Ascending aorta (tissue), 2 donors: ENCODE results near the gene IL17B. TPM values are rescaled to one million over a fixed set of nuclear protein-coding genes. Genes with fewer than 3 reads are reported as not detected.

Experiments
- DNase-seq, 2 donors: peaks; one replicate each; pipeline ENCODE4 v3.0.0-alpha.2; 2019; ENCODE audit warnings: low spot score in 2 of 2
- H3K27ac ChIP-seq, 2 donors: fragments of 200-600 bp; sonication (generic); one replicate each; pipeline ENCODE4 v1.5.1; 2016 to 2017; ENCODE audit warnings: mild to moderate bottlenecking in 1 of 2
- H3K27me3 ChIP-seq: fragments of 200-600 bp; sonication (generic); one replicate; pipeline ENCODE4 v1.5.1; 2017
- H3K36me3 ChIP-seq, 2 donors: fragments of 200-600 bp; sonication (generic); one replicate each; pipeline ENCODE4 v1.5.1; 2016
- H3K4me1 ChIP-seq, 2 donors: fragments of 200-600 bp; sonication (generic); one replicate each; pipeline ENCODE4 v1.5.1; 2016 to 2017; ENCODE audit warnings: mild to moderate bottlenecking in 1 of 2
- H3K4me3 ChIP-seq, 2 donors: fragments of 200-600 bp; sonication (generic); one replicate each; pipeline ENCODE4 v1.5.1; 2016 to 2017; ENCODE audit warnings: mild to moderate bottlenecking in 1 of 2
- H3K9me3 ChIP-seq, 2 donors: fragments of 200-600 bp; sonication (generic); one replicate each; pipeline ENCODE4 v1.5.1; 2016
- CTCF ChIP-seq, 3 experiments: fragments of 200-600 bp in 2 of 3; fragments of 450-650 bp in 1 of 3; sonication (generic) in 2 of 3; IDR thresholded peaks; one replicate each; pipeline ENCODE4 v1.5.1; 2016 to 2019; ENCODE audit warnings: antibody characterized with exemption in 3 of 3, mild to moderate bottlenecking in 1 of 3, moderate library complexity in 1 of 3
- intact Hi-C: fragments of 100-400 bp; cut with DNase I; formaldehyde crosslinking; loops from one replicate; pipeline ENCODE4 v1.15.1; 2023
- total RNA-seq: library from RNA; depleted of rRNA; stranded (reverse); fragments of >200 nt; gene quantifications from one replicate; pipeline ENCODE4 v1.1.0, GENCODE V29; 2016

IL17B gene
- total RNA-seq, 1 donor from 2014 or later: 46.8 TPM

- no peaks in the 10 kb centered on the region for H3K27me3 ChIP-seq
- no peak for TF ChIP-seq CTCF (IDR thresholded peaks at IDR 0.05)
Observed at GRCh38 chr5:149365418-149365817, 13.7 kb downstream of the IL17B start.

GRCh38 chr5:149364719-149365118 is 14.4 kb downstream of the IL17B start:
- no peak overlapping the region for H3K4me3 ChIP-seq

More at GRCh38 chr5:149365418-149365817, 13.7 kb downstream of the IL17B start:
- no peak overlapping the region for H3K4me3 ChIP-seq
- peaks cover 0 to 8% of the 10 kb centered on the region in 2 donors for H3K4me1 ChIP-seq
- no peak for DNase-seq
- H3K27ac ChIP-seq: no peak overlapping the region
- no peaks in the 10 kb centered on the region for H3K36me3 ChIP-seq
- H3K9me3 ChIP-seq: no peaks in the 10 kb centered on the region
- intact Hi-C loops: no loop called here

GRCh38 chr5:149363936-149364335 is 15.2 kb downstream of the IL17B start:
- TF ChIP-seq CTCF (IDR thresholded peaks at IDR 0.05): no peak
- Histone ChIP-seq H3K27me3 (no peaks in the 10 kb centered on the region), H3K9me3 (no peaks in the 10 kb centered on the region), H3K4me1 (peaks cover 0 to 6% of the 10 kb centered on the region in 2 donors), H3K27ac (no peak overlapping the region), H3K4me3 (no peak overlapping the region), H3K36me3 (no peaks in the 10 kb centered on the region)
- DNase-seq: no peak
- intact Hi-C loops: no loop called here

More at GRCh38 chr5:149364719-149365118, 14.4 kb downstream of the IL17B start:
- Histone ChIP-seq H3K9me3 (no peaks in the 10 kb centered on the region), H3K36me3 (no peaks in the 10 kb centered on the region), H3K4me1 (peaks cover 0 to 8% of the 10 kb centered on the region in 2 donors), H3K27me3 (no peaks in the 10 kb centered on the region), H3K27ac (no peak overlapping the region)
- no peak for DNase-seq
- intact Hi-C loops: no loop called here
- no peak for TF ChIP-seq CTCF (IDR thresholded peaks at IDR 0.05)

- no peaks in the 10 kb centered on the region for H3K9me3 ChIP-seq
- no peak overlapping the region for H3K27ac ChIP-seq
- H3K36me3 ChIP-seq: no peaks in the 10 kb centered on the region
- DNase-seq: no peak
- no peak overlapping the region for H3K4me3 ChIP-seq
- intact Hi-C loops: no loop called here
- no peak for TF ChIP-seq CTCF (IDR thresholded peaks at IDR 0.05)
- peaks cover 0 to 9% of the 10 kb centered on the region in 2 donors for H3K4me1 ChIP-seq
- H3K27me3 ChIP-seq: no peaks in the 10 kb centered on the region
Observed at GRCh38 chr5:149363358-149363757, 15.7 kb downstream of the IL17B start.

- TF ChIP-seq CTCF (IDR thresholded peaks at IDR 0.05): no peak
- intact Hi-C loops: no loop called here
- Histone ChIP-seq H3K4me3 (no peak overlapping the region), H3K27ac (no peak overlapping the region), H3K27me3 (no peaks in the 10 kb centered on the region), H3K9me3 (no peaks in the 10 kb centered on the region), H3K36me3 (no peaks in the 10 kb centered on the region), H3K4me1 (peaks cover 0 to 7% of the 10 kb centered on the region in 2 donors)
- no peak for DNase-seq
Observed at GRCh38 chr5:149362541-149362940, 16.6 kb downstream of the IL17B start.

- Histone ChIP-seq H3K9me3 (no peaks in the 10 kb centered on the region), H3K4me3 (no peak overlapping the region), H3K27me3 (no peaks in the 10 kb centered on the region), H3K4me1 (peaks cover 0 to 9% of the 10 kb centered on the region in 2 donors), H3K36me3 (peaks cover 0 to 5% of the 10 kb centered on the region in 2 donors), H3K27ac (no peak overlapping the region)
- intact Hi-C loops: no loop called here
- no peak for DNase-seq
- TF ChIP-seq CTCF (IDR thresholded peaks at IDR 0.05): no peak
Observed at GRCh38 chr5:149360272-149360671, 18.8 kb downstream of the IL17B start.
